Activated naive CD4-positive, alpha-beta T cell treated with anti-CD3 and anti-CD28 coated beads, Interleukin-2, amount 50 U/mL, for 24 hours (primary cell): ENCODE data around the gene SCARF2.
"Not testable (repeated sequence)": the region's sequence is repeated elsewhere in the genome, so short reads cannot be mapped to it uniquely, and the experiment has no call there.

ENCODE experiments used
- H3K27ac Mint-ChIP-seq: one replicate; pipeline ENCODE4 v1.8.0; 2021; ENCODE audit warnings: mild to moderate bottlenecking, mixed read lengths
- H3K27me3 Mint-ChIP-seq: one replicate; pipeline ENCODE4 v1.8.0; 2021; ENCODE audit warnings: mixed read lengths
- H3K36me3 Mint-ChIP-seq: one replicate; pipeline ENCODE4 v1.8.0; 2021; ENCODE audit warnings: mixed read lengths
- H3K4me1 Mint-ChIP-seq: one replicate; pipeline ENCODE4 v1.8.0; 2021; ENCODE audit warnings: mixed read lengths
- H3K4me3 Mint-ChIP-seq: one replicate; pipeline ENCODE4 v1.8.0; 2021; ENCODE audit warnings: mild to moderate bottlenecking, mixed read lengths
- H3K9me3 Mint-ChIP-seq: one replicate; pipeline ENCODE4 v1.8.0; 2021; ENCODE audit warnings: mixed read lengths

Gene SCARF2

DNA sequence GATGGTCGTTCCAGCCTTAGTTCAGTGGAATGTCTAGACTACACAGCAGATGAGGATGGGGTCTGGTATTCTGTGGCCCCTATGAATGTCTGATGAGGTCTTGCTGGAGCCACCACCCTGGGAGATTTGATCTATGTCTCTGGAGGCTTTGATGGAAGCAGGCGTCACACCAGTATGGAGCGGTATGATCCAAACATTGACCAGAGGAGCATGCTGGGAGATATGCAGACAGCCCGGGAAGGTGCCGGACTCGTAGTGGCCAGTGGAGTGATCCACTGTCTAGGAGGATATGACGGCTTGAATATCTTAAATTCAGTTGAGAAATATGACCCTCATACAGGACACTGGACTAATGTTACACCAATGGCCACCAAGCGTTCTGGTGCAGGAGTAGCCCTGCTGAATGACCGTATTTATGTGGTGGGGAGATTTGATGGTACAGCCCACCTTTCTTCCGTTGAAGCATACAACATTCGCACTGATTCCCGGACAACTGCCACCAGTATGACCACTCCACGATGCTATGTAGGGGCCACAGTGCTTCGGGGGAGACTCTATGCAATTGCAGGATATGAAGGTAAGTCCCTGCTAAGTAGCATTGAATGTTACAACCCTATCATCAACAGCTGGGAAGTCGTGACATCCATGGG, 13.6 kb upstream of the SCARF2 start:
- H3K4me1 Mint-ChIP-seq, H3K4me3 Mint-ChIP-seq, H3K9me3 Mint-ChIP-seq, H3K36me3 Mint-ChIP-seq, H3K27me3 Mint-ChIP-seq, H3K27ac Mint-ChIP-seq: not testable (repeated sequence)

- H3K36me3 Mint-ChIP-seq, result peaks cover 2% of the 10 kb centered on the region
- no peak overlapping the region for H3K27ac Mint-ChIP-seq
- H3K4me3 Mint-ChIP-seq, result no peak overlapping the region
- H3K9me3 Mint-ChIP-seq, result no peaks in the 10 kb centered on the region
- peaks cover 3% of the 10 kb centered on the region for H3K4me1 Mint-ChIP-seq
- H3K27me3 Mint-ChIP-seq, result no peaks in the 10 kb centered on the region
Measured at GRCh38 chr22:20450551-20450906, 12.9 kb upstream of the SCARF2 start.

DNA sequence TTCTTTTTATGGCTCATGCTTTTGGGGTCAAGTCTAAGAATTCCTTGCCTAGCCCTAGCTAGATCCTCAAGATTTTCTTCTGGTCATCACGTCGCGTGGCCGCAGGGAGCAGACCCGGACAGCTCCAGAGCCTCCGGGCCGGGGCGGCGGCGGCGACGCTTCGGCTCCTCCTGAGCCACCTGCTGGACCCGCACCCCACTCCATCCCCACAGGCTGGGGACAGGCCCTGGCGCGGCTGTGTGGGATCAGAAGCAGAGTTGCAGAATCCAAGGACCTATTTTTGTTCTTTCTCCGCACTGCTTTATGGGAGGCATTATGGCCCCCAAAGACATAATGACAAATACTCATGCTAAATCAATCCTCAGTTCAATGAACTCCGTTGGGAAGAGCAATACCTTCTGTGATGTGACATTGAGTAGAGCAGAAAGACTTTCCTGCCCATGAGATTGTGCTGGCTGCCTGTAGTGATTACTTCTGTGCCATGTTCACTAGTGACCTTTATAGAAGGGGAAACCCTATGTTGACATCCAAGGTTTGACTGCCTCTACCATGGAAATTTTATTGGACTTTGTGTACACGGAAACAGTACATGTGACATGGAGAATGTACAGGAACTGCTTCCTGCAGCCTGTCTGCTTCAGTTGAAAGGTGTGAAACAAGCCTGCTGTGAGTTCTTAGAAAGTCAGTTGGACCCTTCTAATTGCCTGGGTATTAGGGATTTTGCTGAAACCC, 12.4 kb upstream of the SCARF2 start:
- Mint-ChIP-seq H3K27ac (no peak overlapping the region), H3K4me3 (no peak overlapping the region), H3K4me1 (peaks cover 3% of the 10 kb centered on the region), H3K36me3 (peaks cover 2% of the 10 kb centered on the region), H3K27me3 (no peaks in the 10 kb centered on the region), H3K9me3 (no peaks in the 10 kb centered on the region)

- Mint-ChIP-seq H3K27ac (no peak overlapping the region), H3K27me3 (no peaks in the 10 kb centered on the region)
Measured at GRCh38 chr22:20448630-20449029, 11.0 kb upstream of the SCARF2 start.

DNA sequence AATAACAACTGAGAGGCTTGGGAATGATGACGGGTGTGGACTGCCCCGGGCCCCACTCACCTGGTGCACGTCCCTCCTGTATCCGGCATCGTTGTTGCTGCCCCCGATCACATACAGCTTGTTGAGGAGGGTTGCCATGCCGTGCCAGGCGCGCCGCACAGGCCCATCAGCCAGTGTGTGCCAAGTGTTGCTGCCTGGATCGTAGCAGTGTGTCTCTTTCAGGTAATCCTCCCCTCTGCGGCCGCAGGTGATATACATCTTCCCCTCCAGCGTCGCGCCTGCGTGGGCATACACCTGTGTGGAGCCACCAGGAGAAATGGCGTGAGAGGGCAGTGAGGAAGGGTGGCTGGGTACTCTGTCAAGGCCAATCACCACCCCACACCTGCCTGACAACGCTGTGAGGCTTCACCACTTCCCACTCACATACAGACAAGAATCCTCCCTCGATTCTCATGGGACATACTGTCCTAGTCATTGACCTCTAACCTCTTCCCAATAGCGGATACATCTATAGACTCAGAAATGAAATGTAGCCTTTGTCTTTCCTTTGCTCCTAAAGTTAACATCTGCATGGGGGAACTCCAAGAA, 8.9 kb upstream of the SCARF2 start:
- H3K36me3 Mint-ChIP-seq, result peaks cover 6% of the 10 kb centered on the region
- no peak overlapping the region for H3K27ac Mint-ChIP-seq
- no peak overlapping the region for H3K4me3 Mint-ChIP-seq
- no peaks in the 10 kb centered on the region for H3K4me1 Mint-ChIP-seq
- no peaks in the 10 kb centered on the region for H3K9me3 Mint-ChIP-seq
- no peaks in the 10 kb centered on the region for H3K27me3 Mint-ChIP-seq

More at GRCh38 chr22:20448630-20449029, 11.0 kb upstream of the SCARF2 start:
- H3K36me3 Mint-ChIP-seq, result peaks cover 2% of the 10 kb centered on the region
- H3K9me3 Mint-ChIP-seq, result no peaks in the 10 kb centered on the region
- H3K4me3 Mint-ChIP-seq, result no peak overlapping the region
- H3K4me1 Mint-ChIP-seq, result no peaks in the 10 kb centered on the region

DNA sequence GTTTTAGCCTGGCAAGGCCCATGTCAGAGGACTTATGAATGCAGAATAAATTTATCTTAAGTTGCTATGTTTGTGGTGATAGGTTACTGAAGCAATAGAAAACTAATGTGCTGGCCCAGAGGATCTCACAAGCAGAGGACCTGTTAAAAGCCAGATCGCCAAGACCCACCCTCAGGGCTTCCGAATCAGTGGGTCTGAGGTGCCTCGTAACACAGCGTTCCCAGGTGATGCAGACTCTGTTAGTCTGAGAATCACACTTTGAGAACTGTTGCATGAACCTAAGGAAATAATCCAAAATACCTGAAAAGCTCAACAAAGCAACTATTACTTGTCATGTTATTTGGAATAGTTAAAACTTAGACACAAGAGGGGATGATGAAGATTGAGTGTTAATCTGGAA, 6.7 kb upstream of the SCARF2 start:
- Mint-ChIP-seq H3K36me3 (peaks cover 6% of the 10 kb centered on the region), H3K4me1 (no peaks in the 10 kb centered on the region), H3K27ac (no peak overlapping the region), H3K27me3 (peaks cover 2% of the 10 kb centered on the region), H3K9me3 (no peaks in the 10 kb centered on the region), H3K4me3 (no peak overlapping the region)

GRCh38 chr22:20442485-20443284, 5.1 kb upstream of the SCARF2 start:
- Mint-ChIP-seq H3K4me1 (no peaks in the 10 kb centered on the region), H3K27ac (no peak overlapping the region), H3K36me3 (peaks cover 6% of the 10 kb centered on the region)

DNA sequence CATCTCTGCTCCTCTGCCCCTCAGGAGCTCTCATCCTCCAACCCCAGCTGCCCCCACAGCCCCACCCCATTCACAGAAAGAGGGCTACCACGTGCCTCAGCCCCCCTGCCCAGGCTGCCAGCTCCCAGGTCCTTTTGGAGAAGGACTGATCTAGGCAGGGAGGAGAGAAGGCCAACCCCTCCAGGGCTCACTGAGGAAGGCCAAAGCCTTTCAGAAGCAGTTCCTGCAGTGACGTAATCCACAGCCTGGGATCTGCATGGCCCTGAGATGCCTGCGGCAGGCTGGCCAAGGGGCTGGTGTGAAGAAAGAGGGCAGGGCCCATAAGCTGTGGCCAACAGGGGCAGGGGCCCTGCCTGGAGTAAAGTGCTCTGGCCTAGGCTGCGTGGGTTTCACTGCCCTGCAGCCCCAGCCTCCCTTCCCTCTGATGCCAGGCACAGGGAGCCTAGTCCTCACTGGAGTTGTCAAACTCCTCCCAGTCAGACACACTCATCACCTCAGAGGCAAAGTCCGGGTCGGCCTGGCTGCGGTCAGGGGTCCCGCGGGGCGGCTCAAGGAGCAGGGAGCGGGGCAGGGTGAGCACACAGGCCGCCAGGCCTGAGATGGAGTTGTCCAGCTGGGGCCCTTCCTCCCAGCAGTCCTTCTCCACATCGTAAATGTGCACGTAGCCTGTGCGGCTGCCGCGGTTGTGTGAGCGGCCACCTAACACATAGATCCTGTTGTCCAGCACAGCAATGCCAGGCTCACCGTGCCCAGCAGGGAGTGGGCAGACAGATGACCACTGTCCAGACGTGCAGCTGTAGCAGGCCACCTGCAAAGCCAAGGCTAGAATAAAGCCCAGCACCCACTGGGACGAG, 4.2 kb upstream of the SCARF2 start:
- Mint-ChIP-seq H3K36me3 (peaks cover 8% of the 10 kb centered on the region), H3K4me1 (peaks cover 5% of the 10 kb centered on the region), H3K27me3 (peaks cover 11% of the 10 kb centered on the region), H3K9me3 (no peaks in the 10 kb centered on the region), H3K4me3 (no peak overlapping the region), H3K27ac (no peak overlapping the region)

More at GRCh38 chr22:20442485-20443284, 5.1 kb upstream of the SCARF2 start:
- H3K9me3 Mint-ChIP-seq, result no peaks in the 10 kb centered on the region
- peaks cover 7% of the 10 kb centered on the region for H3K27me3 Mint-ChIP-seq
- H3K4me3 Mint-ChIP-seq, result no peak overlapping the region

DNA sequence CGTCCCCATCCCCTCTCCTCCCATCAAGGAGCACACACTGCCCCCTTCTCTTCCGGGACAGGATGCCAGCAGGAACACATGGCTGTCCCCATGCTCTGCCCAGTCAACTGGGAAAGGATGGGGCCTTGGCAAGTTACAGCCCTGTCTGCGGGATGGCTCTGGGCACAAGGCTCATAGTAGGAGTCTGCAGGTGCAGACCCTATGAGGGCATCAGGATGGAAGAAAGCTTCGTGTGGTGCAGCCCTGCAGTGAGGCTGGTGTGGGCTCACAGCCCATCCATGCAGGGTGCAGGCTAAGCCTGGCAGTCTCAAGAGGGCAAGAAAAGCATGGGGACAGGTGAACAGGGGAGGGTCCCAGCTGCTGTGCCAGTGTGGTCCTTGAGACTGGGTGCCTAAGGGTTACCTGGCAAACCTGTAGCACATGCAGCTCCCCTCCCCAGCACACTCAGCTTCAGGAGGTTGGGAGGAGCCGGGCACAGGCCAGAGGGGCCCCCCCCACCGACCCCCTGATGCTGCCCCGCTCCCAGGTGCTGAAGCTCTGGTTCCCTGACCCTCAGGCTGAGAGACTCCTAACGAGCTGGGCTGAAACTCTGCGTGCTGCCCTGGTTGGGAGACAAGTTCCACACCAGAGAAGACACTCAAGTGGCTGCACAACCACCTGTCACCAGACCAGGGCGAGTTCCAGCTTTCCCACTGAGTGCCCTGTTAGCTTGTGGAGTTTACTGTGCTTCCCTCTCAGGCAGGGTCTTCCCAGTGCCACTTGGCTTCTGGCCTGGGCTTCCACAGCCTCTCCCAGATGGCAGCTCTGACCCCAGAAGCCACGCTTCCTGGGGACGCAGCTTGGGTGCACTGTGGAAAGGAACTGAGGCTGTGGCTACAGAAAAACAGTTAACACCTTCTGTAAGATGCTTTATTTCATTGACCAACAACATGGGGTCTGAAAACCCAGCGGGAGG, 3.3 kb upstream of the SCARF2 start:
- H3K27ac Mint-ChIP-seq, result no peak overlapping the region
- H3K27me3 Mint-ChIP-seq, result peaks cover 12% of the 10 kb centered on the region
- H3K4me3 Mint-ChIP-seq, result no peak overlapping the region
- peaks cover 8% of the 10 kb centered on the region for H3K36me3 Mint-ChIP-seq
- peaks cover 6% of the 10 kb centered on the region for H3K4me1 Mint-ChIP-seq
- H3K9me3 Mint-ChIP-seq, result no peaks in the 10 kb centered on the region

DNA sequence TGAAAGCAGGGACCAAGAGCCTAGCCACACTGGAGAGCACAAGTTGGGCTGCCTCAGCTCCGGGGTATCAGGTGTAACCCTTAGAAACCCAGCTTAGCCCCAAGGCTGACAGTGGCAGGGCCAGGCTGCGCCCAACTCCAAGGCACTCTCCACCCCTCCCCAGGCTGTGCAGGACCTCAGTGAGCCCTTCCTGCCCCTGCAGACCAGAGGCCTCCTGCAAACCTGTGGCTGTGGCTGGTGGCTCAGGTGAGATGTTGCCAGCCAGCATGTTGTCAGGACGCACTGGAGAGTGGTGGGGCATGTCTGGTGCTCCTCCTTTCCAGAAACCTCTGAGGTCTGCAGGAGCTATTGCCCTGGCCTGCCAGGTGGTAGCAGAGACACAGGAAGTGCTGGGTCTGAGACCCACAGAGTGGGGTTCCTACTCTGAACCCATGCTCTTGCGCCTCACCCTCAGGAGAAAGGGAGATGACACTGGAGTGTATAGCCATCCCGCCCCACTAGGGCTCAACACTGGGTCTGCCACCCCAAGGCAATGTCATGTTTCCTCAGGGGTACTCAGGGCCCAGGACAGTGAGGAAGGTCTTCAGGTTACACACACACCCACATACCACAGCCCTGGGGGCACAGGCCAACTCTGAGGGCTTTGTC, 2.4 kb upstream of the SCARF2 start:
- peaks cover 21% of the 10 kb centered on the region for H3K27me3 Mint-ChIP-seq
- H3K36me3 Mint-ChIP-seq, result peaks cover 8% of the 10 kb centered on the region
- no peak overlapping the region for H3K4me3 Mint-ChIP-seq
- H3K4me1 Mint-ChIP-seq, result peaks cover 10% of the 10 kb centered on the region
- H3K27ac Mint-ChIP-seq, result no peak overlapping the region
- no peaks in the 10 kb centered on the region for H3K9me3 Mint-ChIP-seq

DNA sequence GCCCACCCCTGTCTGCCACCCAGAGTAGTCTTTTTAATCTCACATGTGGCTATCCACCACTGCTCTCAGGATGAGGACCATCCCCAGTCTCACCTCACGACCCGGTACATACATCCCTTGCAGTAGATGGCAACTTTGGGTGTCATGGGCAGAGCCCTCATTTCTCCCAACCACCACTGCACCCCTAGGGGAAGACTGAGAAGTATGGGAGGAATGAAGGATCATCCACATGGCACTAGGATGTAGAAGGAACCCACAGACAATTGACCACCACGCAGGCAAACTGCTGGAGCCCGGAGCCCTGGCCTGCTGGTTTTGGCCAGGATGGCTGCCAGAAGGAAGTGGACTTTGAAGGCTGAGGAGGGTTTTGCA, 1.9 kb upstream of the SCARF2 start:
- peak overlapping the region; percentile 33 for H3K4me3 Mint-ChIP-seq
- H3K27me3 Mint-ChIP-seq, result peaks cover 26% of the 10 kb centered on the region
- H3K4me1 Mint-ChIP-seq, result peaks cover 10% of the 10 kb centered on the region
- no peaks in the 10 kb centered on the region for H3K9me3 Mint-ChIP-seq
- H3K36me3 Mint-ChIP-seq, result peaks cover 8% of the 10 kb centered on the region
- no peak overlapping the region for H3K27ac Mint-ChIP-seq

DNA sequence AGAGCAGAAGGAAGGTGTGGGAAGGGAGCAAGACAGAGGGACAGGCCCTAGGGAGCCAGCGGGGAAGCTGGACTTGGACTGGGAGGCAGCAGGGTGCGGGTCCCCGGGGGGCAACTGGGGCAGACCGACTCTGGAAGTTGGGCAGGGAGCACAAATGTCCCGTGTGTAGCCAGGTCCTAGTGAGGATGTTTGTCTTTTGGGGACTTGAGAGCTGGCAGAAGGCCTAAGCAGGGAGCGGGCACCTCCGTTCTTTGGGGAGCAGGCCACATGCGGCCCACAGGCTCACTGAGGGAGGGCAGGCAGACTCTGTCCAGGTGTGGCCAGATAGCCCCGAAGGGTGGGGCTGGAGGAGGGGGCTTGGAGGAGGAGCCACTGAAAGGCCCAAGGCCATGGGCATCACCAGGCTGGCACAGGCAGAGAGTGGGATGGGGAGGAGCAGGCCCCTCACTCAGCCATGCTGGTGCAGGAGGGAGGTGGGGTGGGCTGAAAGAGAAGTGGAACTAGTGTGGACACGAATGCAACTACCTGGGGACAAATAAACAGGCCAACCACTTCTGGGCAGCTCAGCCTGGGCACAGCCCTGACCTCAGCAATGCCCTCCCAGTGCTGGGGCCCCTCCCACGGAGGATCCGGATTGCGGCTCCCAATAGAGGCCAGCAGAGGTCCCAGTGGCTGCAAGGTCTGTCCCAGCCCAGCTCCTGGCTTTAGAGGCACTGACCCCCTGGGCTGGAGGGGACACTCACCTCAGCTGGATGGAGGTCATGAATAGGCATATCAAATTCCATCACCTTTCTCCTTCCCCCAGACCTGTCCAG, 1.3 kb upstream of the SCARF2 start:
- Mint-ChIP-seq H3K4me3 (peak overlapping the region; percentile 33), H3K27ac (no peak overlapping the region), H3K27me3 (peaks cover 29% of the 10 kb centered on the region), H3K9me3 (no peaks in the 10 kb centered on the region), H3K4me1 (peaks cover 10% of the 10 kb centered on the region), H3K36me3 (peaks cover 7% of the 10 kb centered on the region)

GRCh38 chr22:20438427-20438677, 727 bp upstream of the SCARF2 start:
- no peak overlapping the region for H3K27ac Mint-ChIP-seq
- no peaks in the 10 kb centered on the region for H3K9me3 Mint-ChIP-seq
- peaks cover 10% of the 10 kb centered on the region for H3K4me1 Mint-ChIP-seq
- H3K27me3 Mint-ChIP-seq, result peaks cover 30% of the 10 kb centered on the region
- H3K36me3 Mint-ChIP-seq, result peaks cover 7% of the 10 kb centered on the region
- H3K4me3 Mint-ChIP-seq, result no peak overlapping the region
